Dermis microvascular lymphatic vessel endothelial cell (primary cell): ENCODE results near the gene SLC25A38. TPM values are rescaled to one million over a fixed set of nuclear protein-coding genes. Genes with fewer than 3 reads are reported as not detected.

Experiments used
- DNase-seq, 2 donors: peaks; one replicate each; pipeline versions ENCODE4 v3.0.0 to v3.0.0-alpha.2; 2010; ENCODE audit warnings: low read depth in 2 of 2
- total RNA-seq: library from RNA; depleted of rRNA; stranded (reverse); fragments of >200 nt; gene quantifications from 2 replicates; pipeline ENCODE4 v1.2.1, GENCODE V29; 2014

The SLC25A38 gene
- total RNA-seq, 1 donor from 2014 or later: 13.5 TPM

- DNase-seq: peak in 1 of 2 donors; percentile 68
Observed at GRCh38 chr3:39433642-39434041, 50.5 kb downstream of the SLC25A38 start.

GRCh38 chr3:39434574-39434973 is 51.4 kb downstream of the SLC25A38 start:
- DNase-seq: no peak

GRCh38 chr3:39435006-39435748 is 52.0 kb downstream of the SLC25A38 start:
- no peak for DNase-seq

- no peak for DNase-seq
Observed at GRCh38 chr3:39438880-39439279, 55.7 kb downstream of the SLC25A38 start.

GRCh38 chr3:39440316-39440715 is 57.1 kb downstream of the SLC25A38 start:
- DNase-seq: no peak

- peak in 1 of 2 donors; percentile 37 for DNase-seq
Observed at GRCh38 chr3:39443530-39443929, 60.4 kb downstream of the SLC25A38 start.

- no peak for DNase-seq
Observed at GRCh38 chr3:39445927-39446326, 62.8 kb downstream of the SLC25A38 start.

- no peak for DNase-seq
Observed at GRCh38 chr3:39446444-39446843, 63.3 kb downstream of the SLC25A38 start.

Other genes with a start within 250 kb of the SLC25A38 start
- 6.3 and 11.1 TPM in 2 replicates for gene CSRNP1, start 229.8 kb upstream of the SLC25A38 start, total RNA-seq
- gene XIRP1, start 190.8 kb upstream of the SLC25A38 start, total RNA-seq: not detected in 2 replicates
- gene CX3CR1, start 103.3 kb upstream of the SLC25A38 start, total RNA-seq: not detected in 2 replicates
- not detected in 2 replicates for gene CCR8, start 53.7 kb upstream of the SLC25A38 start, total RNA-seq
- gene RPSA, start 23.4 kb downstream of the SLC25A38 start, total RNA-seq: 931 and 1,204 TPM in 2 replicates
- under 0.01 TPM in 1 of 2 replicates, not detected in the other for gene MOBP, start 84.3 kb downstream of the SLC25A38 start, total RNA-seq